Liver (tissue), 9 donors: ENCODE results near the gene UNCX. TPM values are rescaled to one million over a fixed set of nuclear protein-coding genes. Genes with fewer than 3 reads are reported as not detected.

ENCODE experiments used
- DNase-seq: peaks from one replicate; pipeline ENCODE4 v3.0.0-alpha.2; 2017; ENCODE audit warnings: low spot score
- H3K27ac ChIP-seq, 2 donors: one replicate each; pipeline ENCODE4 v1.7.0; 2013; ENCODE audit warnings: inconsistent platforms in 2 of 2, low read length in 2 of 2, control low read depth in 1 of 2, low read depth in 1 of 2, mild to moderate bottlenecking in 1 of 2
- H3K27me3 ChIP-seq, 4 donors: one replicate each; pipeline versions ENCODE4 v1.6.1 to v1.7.0; 2013; ENCODE audit warnings: low read length in 3 of 4, inconsistent platforms in 1 of 4, mild to moderate bottlenecking in 1 of 4, moderate library complexity in 1 of 4; ENCODE audit not compliant: control insufficient read depth in 4 of 4, insufficient read depth in 4 of 4
- H3K36me3 ChIP-seq, 4 donors: one replicate each; pipeline versions ENCODE4 v1.6.1 to v1.7.0; 2013; ENCODE audit warnings: low read length in 3 of 4, mild to moderate bottlenecking in 3 of 4, low read depth in 1 of 4, moderate library complexity in 1 of 4; ENCODE audit not compliant: control insufficient read depth in 4 of 4, insufficient read depth in 3 of 4
- H3K4me1 ChIP-seq, 4 donors: one replicate each; pipeline versions ENCODE4 v1.6.1 to v1.7.0; 2013; ENCODE audit warnings: low read length in 3 of 4, mild to moderate bottlenecking in 3 of 4, moderate library complexity in 1 of 4; ENCODE audit not compliant: control insufficient read depth in 4 of 4, insufficient read depth in 4 of 4
- H3K4me3 ChIP-seq, 3 donors: one replicate each; pipeline versions ENCODE4 v1.6.1 to v1.7.0; 2013; ENCODE audit warnings: low read length in 3 of 3, control low read depth in 1 of 3, low read depth in 1 of 3, mild to moderate bottlenecking in 1 of 3
- H3K9ac ChIP-seq, 2 donors: one replicate each; pipeline ENCODE4 v1.7.0; 2013; ENCODE audit warnings: low read length in 2 of 2, mild to moderate bottlenecking in 2 of 2, moderate library complexity in 2 of 2, control low read depth in 1 of 2, low read depth in 1 of 2
- H3K9me3 ChIP-seq, 4 donors: one replicate each; pipeline versions ENCODE4 v1.6.1 to v1.7.0; 2013; ENCODE audit warnings: low read length in 3 of 4; ENCODE audit not compliant: control insufficient read depth in 4 of 4
- EGR1 ChIP-seq, 2 donors: IDR thresholded peaks; 2 replicates each; pipeline ENCODE4 v1.6.1; 2016 to 2018; ENCODE audit warnings: antibody characterized with exemption in 2 of 2, low read depth in 2 of 2
- FOXA1 ChIP-seq: IDR thresholded peaks from 2 replicates; pipeline ENCODE4 v1.6.1; 2016; ENCODE audit warnings: antibody characterized with exemption
- FOXA2 ChIP-seq: IDR thresholded peaks from 2 replicates; pipeline ENCODE4 v1.6.1; 2016; ENCODE audit warnings: antibody characterized with exemption
- GABPA ChIP-seq, 2 donors: IDR thresholded peaks in 1 of 2; conservative IDR thresholded peaks in 1 of 2; 2 replicates each; pipeline ENCODE4 v1.6.1; 2016; ENCODE audit warnings: antibody characterized with exemption in 2 of 2, mild to moderate bottlenecking in 1 of 2, moderate library complexity in 1 of 2
- HNF4A ChIP-seq, 2 donors: conservative IDR thresholded peaks; 2 replicates each; pipeline ENCODE4 v1.6.1; 2016; ENCODE audit warnings: antibody characterized with exemption in 2 of 2, mild to moderate bottlenecking in 2 of 2
- HNF4G ChIP-seq: IDR thresholded peaks from 2 replicates; pipeline ENCODE4 v1.6.1; 2016; ENCODE audit warnings: antibody characterized with exemption
- JUND ChIP-seq, 2 donors: IDR thresholded peaks; 2 replicates each; pipeline ENCODE4 v1.6.1; 2016; ENCODE audit warnings: antibody characterized with exemption in 2 of 2
- NR2F2 ChIP-seq: IDR thresholded peaks from 2 replicates; pipeline ENCODE4 v1.6.1; 2016; ENCODE audit warnings: antibody characterized with exemption
- RAD21 ChIP-seq, 2 donors: IDR thresholded peaks; 2 replicates each; pipeline ENCODE4 v1.6.1; 2016; ENCODE audit warnings: antibody characterized with exemption in 2 of 2, mild to moderate bottlenecking in 2 of 2
- RXRA ChIP-seq, 2 donors: IDR thresholded peaks; 2 replicates each; pipeline ENCODE4 v1.6.1; 2017 to 2018; ENCODE audit warnings: antibody characterized with exemption in 2 of 2, mild to moderate bottlenecking in 1 of 2
- SP1 ChIP-seq: IDR thresholded peaks from 2 replicates; pipeline ENCODE4 v1.6.1; 2018; ENCODE audit warnings: antibody characterized with exemption, mild to moderate bottlenecking
- TAF1 ChIP-seq: conservative IDR thresholded peaks from 2 replicates; pipeline ENCODE4 v1.6.1; 2016; ENCODE audit warnings: antibody characterized with exemption, mild to moderate bottlenecking
- YY1 ChIP-seq: IDR thresholded peaks from 2 replicates; pipeline ENCODE4 v1.6.1; 2016; ENCODE audit warnings: antibody characterized with exemption, mild to moderate bottlenecking
- WGBS: extraction: QIAGEN DNeasy Blood & Tissue Kit; methylation state at CpG from one replicate; pipeline ENCODE4 v1.1.7; 2013; 5-methylcytosine and 5-hydroxymethylcytosine counted together
- polyA plus RNA-seq, 2 donors: library from polyadenylated mRNA; stranded (reverse) in 1 of 2; unstranded in 1 of 2; fragments of 200-250 nt in 1 of 2; fragments of >200 nt in 1 of 2; fragmentation: Nextera tagmentation in 1 of 2; extraction: Ambion mirVana in 1 of 2; gene quantifications; one replicate each; pipeline versions ENCODE4 v1.2.1 to v1.2.3, GENCODE V29; 2013 to 2015
- total RNA-seq, 2 donors: library from RNA; depleted of rRNA; stranded (reverse); fragments of >200 nt; gene quantifications; one replicate each; pipeline ENCODE4 v1.2.3, GENCODE V29; 2014
- TF ChIP-seq, protein P1 (sequence below): fragments of 150-350 bp; IDR thresholded peaks from 2 replicates; pipeline ENCODE4 v1.5.1; 2017; ENCODE audit warnings: improper control_type of control experiment, low read depth, low read length; ENCODE audit not compliant: missing input control
- TF ChIP-seq, protein P2 (sequence below): IDR thresholded peaks from 2 replicates; pipeline ENCODE4 v1.6.1; 2016; ENCODE audit warnings: antibody characterized with exemption
- TF ChIP-seq, protein P3 (sequence below): IDR thresholded peaks from 2 replicates; pipeline ENCODE4 v1.6.1; 2016; ENCODE audit warnings: antibody characterized with exemption
- TF ChIP-seq, protein P4 (sequence below): IDR thresholded peaks from 2 replicates; pipeline ENCODE4 v1.6.1; 2016; ENCODE audit warnings: antibody characterized with exemption, mild to moderate bottlenecking
- TF ChIP-seq, protein P5 (sequence below): IDR thresholded peaks from 2 replicates; pipeline ENCODE4 v1.6.1; 2016; ENCODE audit warnings: antibody characterized with exemption
- donor health status: healthy.
- donor health status: healthy.
- donor health status: healthy.
- donor health status: healthy.
- donor health status: healthy.

The UNCX gene
- total and polyA plus RNA-seq, 4 donors, result not detected

DNA sequence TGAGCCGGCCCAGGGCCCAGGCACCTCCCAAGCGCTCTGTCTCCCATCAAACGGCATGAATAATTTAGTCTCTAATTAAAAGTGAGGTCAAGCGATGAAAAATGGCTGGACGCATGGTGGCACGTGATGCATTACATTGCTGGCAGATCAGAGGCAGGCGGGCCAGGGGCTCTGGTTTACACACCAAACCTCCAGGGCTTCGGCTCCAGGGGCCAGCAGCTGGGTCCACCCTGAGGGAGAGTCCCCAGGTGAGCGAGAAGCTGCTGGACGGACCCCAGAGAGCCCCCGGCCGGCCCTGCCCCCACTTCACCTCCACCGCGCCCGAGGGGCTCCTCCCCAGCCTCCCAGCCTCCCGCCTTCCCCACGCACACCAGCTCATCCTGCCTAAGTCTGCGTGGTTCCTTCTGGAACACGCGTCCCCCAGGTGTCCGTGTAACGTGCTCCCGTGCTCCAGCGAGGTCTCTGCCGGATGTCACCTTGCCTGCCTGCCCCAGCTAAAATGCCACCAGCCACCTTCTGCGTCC is 23.2 kb downstream of the UNCX start:
- DNase-seq, result no peak
- TF ChIP-seq JUND (IDR thresholded peaks at IDR 0.05), result no peak
- no peak for TF ChIP-seq GABPA (IDR thresholded peaks at IDR 0.05 in 1 of 2, conservative IDR thresholded peaks at IDR 0.05 in 1 of 2)
- TF ChIP-seq, protein P1, sequence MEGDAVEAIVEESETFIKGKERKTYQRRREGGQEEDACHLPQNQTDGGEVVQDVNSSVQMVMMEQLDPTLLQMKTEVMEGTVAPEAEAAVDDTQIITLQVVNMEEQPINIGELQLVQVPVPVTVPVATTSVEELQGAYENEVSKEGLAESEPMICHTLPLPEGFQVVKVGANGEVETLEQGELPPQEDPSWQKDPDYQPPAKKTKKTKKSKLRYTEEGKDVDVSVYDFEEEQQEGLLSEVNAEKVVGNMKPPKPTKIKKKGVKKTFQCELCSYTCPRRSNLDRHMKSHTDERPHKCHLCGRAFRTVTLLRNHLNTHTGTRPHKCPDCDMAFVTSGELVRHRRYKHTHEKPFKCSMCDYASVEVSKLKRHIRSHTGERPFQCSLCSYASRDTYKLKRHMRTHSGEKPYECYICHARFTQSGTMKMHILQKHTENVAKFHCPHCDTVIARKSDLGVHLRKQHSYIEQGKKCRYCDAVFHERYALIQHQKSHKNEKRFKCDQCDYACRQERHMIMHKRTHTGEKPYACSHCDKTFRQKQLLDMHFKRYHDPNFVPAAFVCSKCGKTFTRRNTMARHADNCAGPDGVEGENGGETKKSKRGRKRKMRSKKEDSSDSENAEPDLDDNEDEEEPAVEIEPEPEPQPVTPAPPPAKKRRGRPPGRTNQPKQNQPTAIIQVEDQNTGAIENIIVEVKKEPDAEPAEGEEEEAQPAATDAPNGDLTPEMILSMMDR, result no peak
- no peak for TF ChIP-seq YY1
- peaks cover 1 to 20% (median 5%) of the 10 kb centered on the region in 4 donors for H3K27me3 ChIP-seq

DNA sequence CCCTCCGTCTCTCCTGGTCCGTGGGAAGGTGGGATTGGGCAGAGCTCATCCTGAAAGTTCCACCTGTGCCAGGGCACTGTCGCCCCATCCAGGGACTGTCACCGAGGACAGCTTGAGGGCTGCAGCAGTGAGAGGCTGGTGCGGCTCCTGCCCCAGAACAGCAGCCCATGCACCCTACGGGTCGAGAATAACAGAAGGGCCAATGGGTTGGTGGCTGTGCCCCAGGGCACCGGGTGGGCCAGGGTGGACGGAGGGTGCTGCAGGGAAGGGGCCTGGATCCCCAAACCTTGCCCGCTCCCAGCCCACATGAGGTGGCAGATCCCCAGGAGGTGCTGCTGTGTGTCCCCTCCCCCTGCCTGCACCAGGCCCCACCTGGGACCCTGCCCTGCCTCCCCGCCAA is 23.9 kb downstream of the UNCX start:
- DNase-seq, result no peak
- Histone ChIP-seq H3K4me1 (no peaks in the 10 kb centered on the region), H3K27me3 (peaks cover 0 to 20% (median 4%) of the 10 kb centered on the region in 4 donors), H3K27ac (no peak overlapping the region), H3K4me3 (no peak overlapping the region), H3K9me3 (no peaks in the 10 kb centered on the region), H3K9ac (no peak overlapping the region), H3K36me3 (no peaks in the 10 kb centered on the region)
- TF ChIP-seq FOXA1 (no peak), NR2F2 (no peak), HNF4G (no peak), HNF4A (conservative IDR thresholded peaks at IDR 0.05) (no peak), JUND (IDR thresholded peaks at IDR 0.05) (no peak), GABPA (IDR thresholded peaks at IDR 0.05 in 1 of 2, conservative IDR thresholded peaks at IDR 0.05 in 1 of 2) (no peak), SP1 (no peak), FOXA2 (no peak), EGR1 (IDR thresholded peaks at IDR 0.05; ENCODE audit: low read depth in 2 of 2) (no peak), YY1 (no peak), TAF1 (no peak), RAD21 (IDR thresholded peaks at IDR 0.05) (no peak), RXRA (IDR thresholded peaks at IDR 0.05) (no peak)
- TF ChIP-seq, protein P2, sequence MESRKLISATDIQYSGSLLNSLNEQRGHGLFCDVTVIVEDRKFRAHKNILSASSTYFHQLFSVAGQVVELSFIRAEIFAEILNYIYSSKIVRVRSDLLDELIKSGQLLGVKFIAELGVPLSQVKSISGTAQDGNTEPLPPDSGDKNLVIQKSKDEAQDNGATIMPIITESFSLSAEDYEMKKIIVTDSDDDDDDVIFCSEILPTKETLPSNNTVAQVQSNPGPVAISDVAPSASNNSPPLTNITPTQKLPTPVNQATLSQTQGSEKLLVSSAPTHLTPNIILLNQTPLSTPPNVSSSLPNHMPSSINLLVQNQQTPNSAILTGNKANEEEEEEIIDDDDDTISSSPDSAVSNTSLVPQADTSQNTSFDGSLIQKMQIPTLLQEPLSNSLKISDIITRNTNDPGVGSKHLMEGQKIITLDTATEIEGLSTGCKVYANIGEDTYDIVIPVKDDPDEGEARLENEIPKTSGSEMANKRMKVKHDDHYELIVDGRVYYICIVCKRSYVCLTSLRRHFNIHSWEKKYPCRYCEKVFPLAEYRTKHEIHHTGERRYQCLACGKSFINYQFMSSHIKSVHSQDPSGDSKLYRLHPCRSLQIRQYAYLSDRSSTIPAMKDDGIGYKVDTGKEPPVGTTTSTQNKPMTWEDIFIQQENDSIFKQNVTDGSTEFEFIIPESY, result no peak
- TF ChIP-seq, protein P3, sequence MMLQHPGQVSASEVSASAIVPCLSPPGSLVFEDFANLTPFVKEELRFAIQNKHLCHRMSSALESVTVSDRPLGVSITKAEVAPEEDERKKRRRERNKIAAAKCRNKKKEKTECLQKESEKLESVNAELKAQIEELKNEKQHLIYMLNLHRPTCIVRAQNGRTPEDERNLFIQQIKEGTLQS, result no peak
- TF ChIP-seq, protein P4, sequence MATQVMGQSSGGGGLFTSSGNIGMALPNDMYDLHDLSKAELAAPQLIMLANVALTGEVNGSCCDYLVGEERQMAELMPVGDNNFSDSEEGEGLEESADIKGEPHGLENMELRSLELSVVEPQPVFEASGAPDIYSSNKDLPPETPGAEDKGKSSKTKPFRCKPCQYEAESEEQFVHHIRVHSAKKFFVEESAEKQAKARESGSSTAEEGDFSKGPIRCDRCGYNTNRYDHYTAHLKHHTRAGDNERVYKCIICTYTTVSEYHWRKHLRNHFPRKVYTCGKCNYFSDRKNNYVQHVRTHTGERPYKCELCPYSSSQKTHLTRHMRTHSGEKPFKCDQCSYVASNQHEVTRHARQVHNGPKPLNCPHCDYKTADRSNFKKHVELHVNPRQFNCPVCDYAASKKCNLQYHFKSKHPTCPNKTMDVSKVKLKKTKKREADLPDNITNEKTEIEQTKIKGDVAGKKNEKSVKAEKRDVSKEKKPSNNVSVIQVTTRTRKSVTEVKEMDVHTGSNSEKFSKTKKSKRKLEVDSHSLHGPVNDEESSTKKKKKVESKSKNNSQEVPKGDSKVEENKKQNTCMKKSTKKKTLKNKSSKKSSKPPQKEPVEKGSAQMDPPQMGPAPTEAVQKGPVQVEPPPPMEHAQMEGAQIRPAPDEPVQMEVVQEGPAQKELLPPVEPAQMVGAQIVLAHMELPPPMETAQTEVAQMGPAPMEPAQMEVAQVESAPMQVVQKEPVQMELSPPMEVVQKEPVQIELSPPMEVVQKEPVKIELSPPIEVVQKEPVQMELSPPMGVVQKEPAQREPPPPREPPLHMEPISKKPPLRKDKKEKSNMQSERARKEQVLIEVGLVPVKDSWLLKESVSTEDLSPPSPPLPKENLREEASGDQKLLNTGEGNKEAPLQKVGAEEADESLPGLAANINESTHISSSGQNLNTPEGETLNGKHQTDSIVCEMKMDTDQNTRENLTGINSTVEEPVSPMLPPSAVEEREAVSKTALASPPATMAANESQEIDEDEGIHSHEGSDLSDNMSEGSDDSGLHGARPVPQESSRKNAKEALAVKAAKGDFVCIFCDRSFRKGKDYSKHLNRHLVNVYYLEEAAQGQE, result no peak
- TF ChIP-seq, protein P1, result no peak
- TF ChIP-seq, protein P5, sequence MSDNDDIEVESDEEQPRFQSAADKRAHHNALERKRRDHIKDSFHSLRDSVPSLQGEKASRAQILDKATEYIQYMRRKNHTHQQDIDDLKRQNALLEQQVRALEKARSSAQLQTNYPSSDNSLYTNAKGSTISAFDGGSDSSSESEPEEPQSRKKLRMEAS, result no peak
- WGBS, result 82% methylated on average over 11 of the region's 11 CpGs

More for the DNA sequence above, 23.2 kb downstream of the UNCX start:
- 69% methylated on average over 26 of the region's 26 CpGs for WGBS
- Histone ChIP-seq H3K36me3 (no peaks in the 10 kb centered on the region), H3K27ac (no peak overlapping the region), H3K9me3 (no peaks in the 10 kb centered on the region), H3K4me3 (no peak overlapping the region), H3K4me1 (no peaks in the 10 kb centered on the region), H3K9ac (no peak overlapping the region)
